ENCODE results near the gene CHDH. TPM values are rescaled to one million over a fixed set of nuclear protein-coding genes. Genes with fewer than 3 reads are reported as not detected.

CHDH gene
- total and polyA plus RNA-seq, 5 experiments from 2014 or later, result 0.04 to 0.25 (median 0.25) TPM; not detected in 2

DNA sequence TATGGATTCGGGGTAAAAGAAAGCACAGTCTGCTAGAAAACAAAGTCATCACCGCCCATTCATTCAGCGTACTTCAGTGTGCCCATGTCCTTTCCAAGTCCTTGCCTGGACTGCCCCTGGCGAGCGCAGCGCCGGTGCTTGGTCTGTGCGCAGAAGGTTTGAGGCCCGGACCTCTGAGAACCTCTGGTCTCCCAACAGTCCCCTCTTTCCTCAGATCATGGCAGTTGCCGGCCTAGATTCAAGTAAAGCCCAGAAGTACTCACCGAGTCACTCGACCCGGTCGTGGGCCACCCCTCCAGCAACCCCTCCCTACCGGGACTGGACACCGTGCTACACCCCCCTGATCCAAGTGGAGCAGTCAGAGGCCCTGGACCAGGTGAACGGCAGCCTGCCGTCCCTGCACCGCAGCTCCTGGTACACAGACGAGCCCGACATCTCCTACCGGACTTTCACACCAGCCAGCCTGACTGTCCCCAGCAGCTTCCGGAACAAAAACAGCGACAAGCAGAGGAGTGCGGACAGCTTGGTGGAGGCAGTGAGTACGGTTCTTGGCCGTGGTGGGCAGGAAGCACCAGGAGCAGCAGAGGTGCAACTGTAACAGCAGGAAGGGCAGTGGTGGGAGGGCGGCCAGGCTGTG, 36.3 kb downstream of the CHDH start:
- ATAC-seq, result no peak
- H3K27me3 Mint-ChIP-seq, result peaks cover 3 to 20% (median 8%) of the 10 kb centered on the region in 5 donors
- POLR2A ChIA-PET, result no interaction called here
- H3K9me3 Mint-ChIP-seq, result no peaks in the 10 kb centered on the region
- no peaks in the 10 kb centered on the region for H3K36me3 Mint-ChIP-seq
- H3K4me3 Mint-ChIP-seq, result no peak overlapping the region
- no peaks in the 10 kb centered on the region for H3K4me1 Mint-ChIP-seq
- no peak for DNase-seq
- H3K27ac Mint-ChIP-seq, result no peak overlapping the region

DNA sequence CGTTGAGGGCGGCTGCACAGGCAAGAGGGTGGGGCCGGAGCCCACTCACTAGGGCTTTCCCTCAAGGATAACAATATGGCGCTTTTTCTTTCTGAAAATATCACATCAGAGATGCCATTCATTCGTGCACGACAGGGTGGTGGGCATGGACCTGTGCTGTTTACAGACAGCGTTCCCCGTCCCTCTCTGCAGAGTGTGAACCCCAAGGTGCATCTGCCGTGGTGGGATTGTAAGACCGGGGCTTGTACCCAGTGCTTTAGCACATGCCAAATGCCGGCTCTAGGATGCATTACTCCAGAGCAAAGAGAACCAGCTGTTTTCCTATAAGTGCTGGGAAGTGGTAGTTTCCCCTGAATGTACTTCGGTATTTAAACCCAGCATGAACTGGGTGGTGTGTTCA, 37.0 kb downstream of the CHDH start:
- Mint-ChIP-seq H3K27ac (no peak overlapping the region), H3K9me3 (no peaks in the 10 kb centered on the region), H3K36me3 (no peaks in the 10 kb centered on the region), H3K27me3 (peaks cover 3 to 20% (median 8%) of the 10 kb centered on the region in 5 donors), H3K4me3 (no peak overlapping the region), H3K4me1 (no peaks in the 10 kb centered on the region)
- POLR2A ChIA-PET, result no interaction called here
- DNase-seq, result no peak
- ATAC-seq, result no peak

DNA sequence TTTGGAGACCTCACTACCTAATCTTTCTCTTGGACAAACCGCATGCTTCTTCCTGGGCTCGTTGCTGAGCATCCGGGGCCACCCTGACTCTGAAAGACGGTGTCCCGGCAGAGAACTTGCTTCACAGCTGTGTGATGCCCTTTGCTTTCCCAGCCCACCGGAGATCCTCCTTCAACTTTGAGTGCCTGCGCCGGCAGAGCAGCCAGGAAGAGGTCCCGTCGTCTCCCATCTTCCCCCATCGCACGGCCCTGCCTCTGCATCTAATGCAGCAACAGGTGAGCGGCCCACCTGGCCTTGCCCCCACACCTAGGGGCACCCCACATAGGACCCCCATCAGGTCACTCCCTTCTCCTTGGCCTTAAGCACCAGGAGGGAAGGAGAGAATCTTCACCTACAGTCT, 37.7 kb downstream of the CHDH start:
- Mint-ChIP-seq H3K4me1 (no peaks in the 10 kb centered on the region), H3K9me3 (no peaks in the 10 kb centered on the region), H3K4me3 (no peak overlapping the region), H3K27me3 (peaks cover 3 to 20% (median 8%) of the 10 kb centered on the region in 5 donors), H3K27ac (no peak overlapping the region), H3K36me3 (no peaks in the 10 kb centered on the region)
- no peak for DNase-seq
- no peak for ATAC-seq
- POLR2A ChIA-PET, result no interaction called here

DNA sequence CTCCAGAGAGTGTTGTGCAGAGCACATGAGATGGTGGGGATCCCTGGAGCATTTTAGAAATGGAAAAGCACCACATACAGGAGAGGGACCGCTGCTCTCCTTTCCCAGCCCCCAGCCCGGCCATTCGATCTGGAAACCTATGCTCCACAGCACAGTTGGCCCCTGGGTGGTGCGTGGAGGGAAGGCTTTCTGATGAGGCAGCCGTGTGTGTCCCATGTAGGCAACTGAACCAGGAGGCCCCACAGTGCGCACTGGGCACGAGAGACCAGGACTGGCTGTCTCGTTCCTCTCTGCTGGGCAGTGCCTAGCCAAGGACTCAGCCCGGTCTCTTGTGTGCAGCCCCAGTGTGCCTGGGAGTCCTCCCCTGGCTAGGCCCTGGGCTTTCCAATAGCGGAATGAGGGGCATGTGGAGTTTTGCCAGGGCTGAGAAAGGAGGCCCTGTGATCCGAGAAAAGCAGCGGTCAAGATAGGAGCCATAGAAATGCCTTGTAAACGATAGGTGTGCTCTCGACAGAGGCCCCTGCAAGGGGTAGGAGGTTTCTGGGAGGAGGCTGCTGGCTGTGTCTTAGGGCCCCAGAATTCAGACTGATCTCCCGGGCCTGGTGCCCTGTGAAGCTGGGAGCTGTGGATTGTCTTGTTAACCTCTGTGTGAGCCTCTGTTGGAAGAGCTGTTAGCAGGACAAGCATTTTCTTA, 39.0 kb downstream of the CHDH start:
- ATAC-seq (no peak), DNase-seq (no peak)
- Mint-ChIP-seq H3K4me3 (no peak overlapping the region), H3K27ac (no peak overlapping the region), H3K4me1 (no peaks in the 10 kb centered on the region), H3K9me3 (no peaks in the 10 kb centered on the region), H3K27me3 (peaks cover 3 to 20% (median 8%) of the 10 kb centered on the region in 5 donors), H3K36me3 (no peaks in the 10 kb centered on the region)
- POLR2A ChIA-PET, result no interaction called here

DNA sequence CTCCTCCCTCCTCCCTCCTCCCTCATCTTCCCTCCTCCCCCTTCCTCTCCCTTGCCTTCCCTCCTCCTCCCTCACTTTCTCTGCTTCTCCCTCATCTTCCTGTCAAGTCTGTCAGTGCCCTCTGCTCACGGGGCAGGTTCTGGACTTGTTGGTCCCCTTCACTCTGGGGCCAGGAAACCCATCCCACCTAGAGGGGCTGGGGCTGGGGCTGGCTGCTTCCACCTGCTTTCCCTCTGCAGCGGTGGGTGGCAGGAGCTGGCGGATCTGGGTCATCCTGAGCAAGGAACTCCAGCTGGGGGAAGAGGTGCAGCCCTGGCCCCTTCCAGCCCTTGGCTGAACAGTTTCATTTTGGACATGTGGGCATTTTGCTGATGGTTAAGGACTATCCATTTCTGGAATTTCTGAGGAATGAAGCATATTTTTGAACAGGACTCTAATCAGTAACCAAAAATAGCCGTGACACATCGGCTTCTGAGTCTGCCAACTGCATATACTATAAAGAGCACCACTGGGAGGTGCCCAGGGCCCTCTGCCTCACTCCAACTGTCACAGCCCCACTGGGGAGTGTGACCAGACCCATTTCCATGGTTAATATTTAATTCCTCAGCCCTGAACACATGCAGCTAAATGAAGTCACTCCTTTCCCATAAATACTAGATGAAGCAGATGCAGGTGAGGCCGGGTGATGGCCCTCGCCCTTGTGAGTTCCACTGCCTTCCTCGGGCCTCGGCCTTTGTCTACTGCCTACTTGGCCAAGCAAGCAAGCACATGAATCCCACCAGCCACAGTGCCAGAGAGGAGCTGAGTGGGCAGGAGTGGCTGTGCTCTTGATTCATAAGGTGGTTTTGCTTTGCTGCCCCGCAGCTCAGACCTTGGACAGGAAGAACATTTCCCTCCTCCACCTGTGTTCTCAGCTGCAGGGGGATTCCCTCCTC, 39.8 kb downstream of the CHDH start:
- ATAC-seq, result no peak
- no peak overlapping the region for H3K4me3 Mint-ChIP-seq
- H3K9me3 Mint-ChIP-seq, result no peaks in the 10 kb centered on the region
- DNase-seq, result no peak
- peaks cover 3 to 20% (median 8%) of the 10 kb centered on the region in 5 donors for H3K27me3 Mint-ChIP-seq
- no peak overlapping the region for H3K27ac Mint-ChIP-seq
- POLR2A ChIA-PET, result no interaction called here
- H3K4me1 Mint-ChIP-seq, result no peaks in the 10 kb centered on the region
- no peaks in the 10 kb centered on the region for H3K36me3 Mint-ChIP-seq

DNA sequence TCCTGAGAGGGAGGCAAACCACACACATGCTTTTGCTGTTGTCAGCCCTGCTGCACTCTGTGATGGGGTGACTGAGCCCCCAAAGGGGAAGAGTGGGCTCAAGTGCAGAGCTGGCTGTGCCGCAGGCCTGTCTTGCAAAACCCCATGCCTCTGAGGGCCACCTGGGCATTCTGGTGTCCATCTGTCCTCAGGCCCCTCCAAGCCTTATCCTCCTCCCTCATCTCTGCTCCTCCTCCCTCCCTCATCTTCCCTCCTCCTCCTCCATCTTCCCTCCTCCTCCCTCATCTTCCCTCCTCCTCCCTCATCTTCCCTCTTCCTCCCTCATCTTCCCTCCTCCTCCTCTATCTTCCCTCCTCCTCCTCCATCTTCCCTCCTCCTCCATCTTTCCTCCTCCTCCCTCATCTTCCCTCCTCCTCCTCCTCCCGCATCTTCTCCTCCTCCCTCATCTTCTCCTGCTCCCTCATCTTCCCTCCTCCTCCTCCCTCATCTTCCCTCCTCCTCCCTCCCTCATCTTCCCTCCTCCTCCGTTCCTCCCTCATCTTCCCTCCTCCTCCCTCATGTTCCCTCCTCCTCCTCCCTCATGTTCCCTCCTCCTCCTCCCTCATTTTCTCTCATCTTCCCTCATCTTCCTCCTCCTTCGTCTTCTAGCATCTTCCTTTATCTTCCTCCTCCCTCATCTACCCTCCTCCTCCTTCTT, 40.6 kb downstream of the CHDH start:
- no peaks in the 10 kb centered on the region for H3K4me1 Mint-ChIP-seq
- POLR2A ChIA-PET, result no interaction called here

DNA sequence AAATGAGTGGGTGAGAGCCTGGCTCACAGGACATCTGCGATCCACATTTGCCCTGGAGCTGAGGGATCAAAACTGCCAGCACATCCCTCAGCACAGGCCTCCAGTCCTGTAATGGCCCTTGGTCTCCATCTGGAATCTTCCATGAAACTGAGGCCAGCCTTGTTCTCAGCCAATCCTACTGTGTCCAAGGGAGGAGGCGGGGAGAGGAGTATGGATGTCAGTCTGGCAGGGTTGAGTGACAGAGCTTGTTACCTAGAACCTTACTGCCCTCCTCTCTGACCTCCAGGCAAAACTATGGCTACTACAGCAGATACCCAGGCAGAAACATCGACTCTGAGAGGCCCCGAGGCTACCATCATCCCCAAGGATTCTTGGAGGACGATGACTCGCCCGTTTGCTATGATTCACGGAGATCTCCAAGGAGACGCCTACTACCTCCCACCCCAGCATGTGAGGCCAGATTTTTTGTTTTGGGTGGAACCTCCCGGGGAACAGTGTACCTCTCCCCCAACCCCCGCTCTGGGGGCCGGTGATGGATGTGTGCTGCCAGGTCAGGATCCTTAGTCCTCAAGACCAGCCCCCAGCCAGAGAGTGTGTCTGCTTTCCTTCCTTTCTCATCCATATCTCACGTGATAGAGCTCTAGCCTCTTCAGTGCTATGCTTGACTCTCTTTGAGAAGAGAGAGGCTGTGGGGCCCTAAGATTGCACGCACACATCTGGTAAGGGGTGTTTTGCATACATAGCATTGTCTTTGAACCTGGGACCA, 41.3 kb downstream of the CHDH start:
- Mint-ChIP-seq H3K9me3 (no peaks in the 10 kb centered on the region), H3K27me3 (peaks cover 3 to 20% (median 8%) of the 10 kb centered on the region in 5 donors)

More for the DNA sequence above, 40.6 kb downstream of the CHDH start:
- ATAC-seq (no peak), DNase-seq (no peak)
- Mint-ChIP-seq H3K27me3 (peaks cover 3 to 20% (median 8%) of the 10 kb centered on the region in 5 donors), H3K4me3 (no peak overlapping the region), H3K27ac (no peak overlapping the region), H3K36me3 (no peaks in the 10 kb centered on the region), H3K9me3 (no peaks in the 10 kb centered on the region)

DNA sequence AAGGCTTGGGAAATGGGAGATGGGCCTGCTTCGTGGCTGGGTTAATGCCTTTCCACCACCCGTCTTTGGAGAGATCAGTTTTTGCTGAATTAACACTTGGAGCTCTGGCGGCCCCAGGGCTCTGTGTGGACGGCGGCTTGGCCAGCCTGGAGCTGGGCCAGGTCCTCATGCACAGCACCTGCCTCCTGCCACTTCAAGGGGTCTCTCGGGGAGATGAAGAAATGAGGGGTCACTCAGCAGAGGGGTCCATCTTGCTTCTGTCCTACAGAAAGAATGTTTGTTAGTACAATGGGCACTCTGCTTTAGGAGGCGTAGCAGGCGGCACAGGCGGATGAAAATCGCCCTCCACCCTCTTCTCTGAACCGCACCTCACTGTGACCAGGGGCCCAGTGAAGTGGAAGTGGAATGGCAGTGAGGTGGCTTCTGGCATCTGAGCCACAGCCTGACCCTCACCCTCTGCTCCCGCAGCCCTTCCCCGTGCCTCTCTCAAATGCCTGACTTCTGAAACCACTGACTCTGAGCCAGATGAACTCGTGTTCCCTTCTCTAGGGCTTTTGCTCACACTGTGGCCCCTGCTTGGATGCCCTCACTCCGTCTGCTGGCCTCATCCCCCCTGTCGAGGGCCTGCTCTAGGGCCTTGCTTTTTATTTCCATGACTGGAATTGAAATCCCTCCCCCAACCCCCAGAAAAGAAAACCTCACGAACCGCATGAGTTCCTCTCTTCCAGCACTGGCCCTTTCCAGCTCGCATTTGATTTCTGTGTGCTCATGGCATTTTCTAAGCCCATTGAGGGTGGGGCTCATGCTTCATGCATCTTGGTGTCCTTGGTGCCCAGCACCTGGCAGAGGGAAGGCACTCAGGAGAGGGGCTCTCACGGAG, 42.2 kb downstream of the CHDH start:
- H3K27ac Mint-ChIP-seq, result no peak overlapping the region

More for the DNA sequence above, 41.3 kb downstream of the CHDH start:
- ATAC-seq (no peak), DNase-seq (no peak)
- H3K27ac Mint-ChIP-seq, result no peak overlapping the region
- POLR2A ChIA-PET, result no interaction called here
- H3K36me3 Mint-ChIP-seq, result no peaks in the 10 kb centered on the region
- H3K4me1 Mint-ChIP-seq, result no peaks in the 10 kb centered on the region
- no peak overlapping the region for H3K4me3 Mint-ChIP-seq

DNA sequence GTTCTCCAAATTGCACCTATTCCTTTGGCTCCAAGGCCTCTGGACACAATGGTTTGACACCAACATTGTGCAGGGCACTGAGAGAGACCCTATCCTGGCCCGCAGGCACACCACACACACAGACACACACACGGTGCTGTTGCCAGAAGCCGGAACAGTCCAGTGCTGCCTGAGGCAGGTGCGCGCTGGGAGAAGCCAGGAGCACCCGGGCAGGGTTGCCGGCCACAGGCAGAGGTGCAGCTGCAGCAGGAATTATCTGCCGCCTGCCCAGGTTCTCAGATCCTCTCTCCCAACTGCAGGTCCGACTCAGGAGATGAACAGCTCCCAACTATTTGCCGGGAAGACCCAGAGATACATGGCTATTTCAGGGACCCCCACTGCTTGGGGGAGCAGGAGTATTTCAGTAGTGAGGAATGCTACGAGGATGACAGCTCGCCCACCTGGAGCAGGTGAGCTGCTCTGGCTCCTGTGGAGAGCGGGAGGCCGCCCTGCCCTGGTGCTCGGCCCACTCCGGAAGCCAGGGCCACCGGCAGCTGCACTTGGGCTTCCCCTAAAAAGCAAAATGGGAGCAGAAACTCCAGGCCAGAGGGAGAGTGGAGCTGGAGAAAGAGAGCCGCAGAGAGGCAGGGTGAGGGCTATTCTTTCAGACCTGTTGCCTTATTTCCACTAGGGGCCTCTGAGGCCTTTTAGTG, 42.9 kb downstream of the CHDH start:
- Mint-ChIP-seq H3K4me1 (no peaks in the 10 kb centered on the region), H3K27ac (no peak overlapping the region), H3K27me3 (peaks cover 5 to 20% (median 6%) of the 10 kb centered on the region in 5 donors), H3K4me3 (no peak overlapping the region), H3K36me3 (no peaks in the 10 kb centered on the region), H3K9me3 (no peaks in the 10 kb centered on the region)
- DNase-seq (no peak), ATAC-seq (no peak)
- POLR2A ChIA-PET, result no interaction called here

More for the DNA sequence above, 42.2 kb downstream of the CHDH start:
- H3K27me3 Mint-ChIP-seq, result peaks cover 5 to 23% (median 10%) of the 10 kb centered on the region in 5 donors
- ATAC-seq (no peak), DNase-seq (no peak)
- H3K4me1 Mint-ChIP-seq, result no peaks in the 10 kb centered on the region
- no peaks in the 10 kb centered on the region for H3K36me3 Mint-ChIP-seq
- no peak overlapping the region for H3K4me3 Mint-ChIP-seq
- no peaks in the 10 kb centered on the region for H3K9me3 Mint-ChIP-seq
- POLR2A ChIA-PET, result no interaction called here

DNA sequence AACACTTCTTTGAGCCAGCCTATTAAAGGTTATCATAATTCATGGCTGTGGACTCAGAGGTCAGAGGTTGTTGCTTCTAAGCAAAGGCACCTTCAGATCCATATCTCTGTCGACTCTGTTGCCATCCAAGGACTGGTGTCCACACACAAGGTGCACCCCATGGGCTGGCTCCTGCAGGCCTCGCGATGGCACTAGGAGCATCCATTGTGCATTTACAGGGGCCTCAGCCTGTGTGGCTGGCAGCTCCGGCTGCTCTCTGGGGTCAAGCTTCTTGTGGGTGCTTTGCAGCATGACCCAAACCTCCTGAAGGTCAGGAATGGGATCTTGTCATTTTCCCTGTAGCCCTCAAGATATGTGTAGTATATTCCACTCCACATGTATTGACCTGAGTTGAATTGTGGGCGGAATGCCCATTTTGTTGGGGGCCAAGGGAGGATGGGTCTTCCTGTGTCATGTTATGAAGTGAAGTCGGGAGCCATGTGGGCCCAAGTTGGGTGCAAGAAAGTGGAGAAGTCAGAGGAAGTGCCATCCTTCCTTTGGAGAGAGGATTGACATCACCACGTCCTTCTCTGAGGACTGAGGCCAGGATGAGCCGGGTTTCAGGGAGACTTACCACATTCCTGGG, 43.9 kb downstream of the CHDH start:
- H3K27me3 Mint-ChIP-seq, result peaks cover 5 to 19% (median 6%) of the 10 kb centered on the region in 5 donors
- DNase-seq (no peak), ATAC-seq (no peak)
- H3K27ac Mint-ChIP-seq, result no peak overlapping the region
- no peaks in the 10 kb centered on the region for H3K36me3 Mint-ChIP-seq
- no peaks in the 10 kb centered on the region for H3K9me3 Mint-ChIP-seq
- H3K4me3 Mint-ChIP-seq, result no peak overlapping the region
- POLR2A ChIA-PET, result no interaction called here
- H3K4me1 Mint-ChIP-seq, result no peaks in the 10 kb centered on the region

DNA sequence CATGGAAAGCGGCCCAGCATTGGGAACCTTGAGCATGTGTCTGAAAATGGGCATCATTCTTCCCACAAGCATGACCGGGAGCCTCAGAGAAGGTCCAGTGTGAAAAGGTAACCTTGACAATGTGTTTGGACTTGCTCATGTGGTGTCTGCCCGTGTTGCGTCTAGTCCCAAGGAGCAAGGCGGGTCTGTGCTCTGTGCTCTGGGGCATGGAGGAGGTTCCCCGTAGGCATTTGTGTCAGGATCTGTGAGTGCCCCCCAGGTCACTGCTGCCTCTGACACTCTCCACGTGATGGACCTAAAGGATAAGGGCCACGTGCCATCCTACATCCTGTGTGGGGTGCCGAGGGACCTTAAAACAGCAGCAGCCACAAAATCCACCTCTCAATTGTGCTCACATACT, 44.9 kb downstream of the CHDH start:
- POLR2A ChIA-PET, result no interaction called here
- no peaks in the 10 kb centered on the region for H3K4me1 Mint-ChIP-seq
- no peak overlapping the region for H3K27ac Mint-ChIP-seq
- H3K9me3 Mint-ChIP-seq, result no peaks in the 10 kb centered on the region
- H3K4me3 Mint-ChIP-seq, result no peak overlapping the region
- no peaks in the 10 kb centered on the region for H3K36me3 Mint-ChIP-seq
- ATAC-seq, result no peak
- DNase-seq, result no peak
- peaks cover 2 to 10% (median 6%) of the 10 kb centered on the region in 5 donors for H3K27me3 Mint-ChIP-seq
